Breast epithelium (tissue), 4 donors: ENCODE data around the gene PISD. TPM values are rescaled to one million over a fixed set of nuclear protein-coding genes. Genes with fewer than 3 reads are reported as not detected.
A peak's percentile ranks its signal among the peaks of the same experiment; 100 is the strongest.
"Not testable (repeated sequence)": the region's sequence is repeated elsewhere in the genome, so short reads cannot be mapped to it uniquely, and the experiment has no call there.

Experiments
- DNase-seq, 2 donors: peaks; one replicate each; pipeline ENCODE4 v3.0.0-alpha.2; 2019; ENCODE audit warnings: low spot score in 2 of 2
- H3K27ac ChIP-seq, 2 donors: fragments of 200-600 bp; sonication (generic) in 1 of 2; one replicate each; pipeline ENCODE4 v1.5.1; 2016 to 2019; ENCODE audit warnings: mild to moderate bottlenecking in 1 of 2
- H3K27me3 ChIP-seq, 2 donors: fragments of 200-600 bp; sonication (generic) in 1 of 2; one replicate each; pipeline versions ENCODE4 v1.5.1 to v1.6.0; 2017 to 2019; ENCODE audit warnings: control low read depth in 1 of 2, mild to moderate bottlenecking in 1 of 2
- H3K36me3 ChIP-seq: fragments of 200-600 bp; one replicate; pipeline ENCODE4 v1.5.1; 2019
- H3K4me1 ChIP-seq, 2 donors: fragments of 200-600 bp; sonication (generic); one replicate each; pipeline ENCODE4 v1.5.1; 2016 to 2019; ENCODE audit warnings: control low read depth in 1 of 2
- H3K4me3 ChIP-seq, 3 donors: fragments of 200-600 bp; sonication (generic); 1 replicate in 2 of 3; 2 replicates in 1 of 3; pipeline ENCODE4 v1.5.1; 2016 to 2019; ENCODE audit warnings: mild to moderate bottlenecking in 3 of 3, moderate library complexity in 2 of 3
- H3K9me3 ChIP-seq, 2 donors: fragments of 200-600 bp; sonication (generic) in 1 of 2; one replicate each; pipeline ENCODE4 v1.5.1; 2016 to 2019; ENCODE audit warnings: control low read depth in 1 of 2
- POLR2A ChIP-seq: fragments of 450-650 bp; IDR thresholded peaks from one replicate; pipeline ENCODE4 v1.6.1; 2016; ENCODE audit warnings: antibody characterized with exemption, mild to moderate bottlenecking, moderate library complexity
- POLR2AphosphoS5 ChIP-seq, 3 donors: sonication (generic); formaldehyde crosslinking; IDR thresholded peaks; one replicate each; pipeline ENCODE4 v1.6.1; 2017; ENCODE audit warnings: antibody characterized with exemption in 3 of 3
- intact Hi-C: fragments of 100-400 bp; cut with DNase I; formaldehyde crosslinking; loops from one replicate; pipeline ENCODE4 v1.15.1; 2023; ENCODE audit warnings: low total_unique reads
- total RNA-seq, 3 donors: library from RNA; depleted of rRNA; stranded (reverse); fragments of >200 nt; gene quantifications; one replicate each; pipeline ENCODE4 v1.1.0, GENCODE V29; 2016
- TF ChIP-seq, protein P1 (sequence below), 3 donors: fragments of 450-650 bp; IDR thresholded peaks; one replicate each; pipeline ENCODE4 v1.5.1; 2016 to 2017; ENCODE audit warnings: antibody characterized with exemption in 3 of 3, mild to moderate bottlenecking in 3 of 3, moderate library complexity in 3 of 3

Gene PISD
- total RNA-seq, 3 donors from 2014 or later = 49.6 to 58.7 (median 57.0) TPM

DNA sequence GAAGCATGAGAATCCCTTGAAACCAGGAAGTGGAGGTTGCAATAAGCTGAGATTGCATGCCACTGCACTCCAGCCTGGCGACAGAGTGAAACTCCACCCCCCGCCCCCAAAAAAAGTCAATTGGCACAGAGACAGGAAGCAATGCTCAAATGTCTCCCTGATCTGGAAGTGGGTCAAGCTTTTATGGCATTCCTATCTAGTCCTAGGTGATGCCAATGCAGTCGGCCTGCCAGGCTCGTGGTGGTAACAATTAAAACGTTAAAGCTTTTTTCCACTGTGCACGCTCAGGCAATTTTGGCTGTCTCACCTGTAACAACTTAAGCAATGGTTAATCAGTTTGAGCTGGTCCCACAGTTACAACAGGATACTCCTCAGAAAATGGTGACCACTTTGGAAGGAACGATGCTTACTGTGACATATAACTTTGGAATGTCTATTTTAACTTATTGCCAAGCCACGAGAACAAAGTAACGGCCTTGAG is 18.9 kb upstream of the PISD start:
- no peaks in the 10 kb centered on the region for H3K4me1 ChIP-seq
- no peaks in the 10 kb centered on the region for H3K27me3 ChIP-seq
- intact Hi-C loops = no loop called here
- peak overlapping the region; percentile 11 to 60 for H3K27ac ChIP-seq
- TF ChIP-seq POLR2A (no peak), POLR2AphosphoS5 (IDR thresholded peaks at IDR 0.05) (no peak)
- TF ChIP-seq, protein P1, sequence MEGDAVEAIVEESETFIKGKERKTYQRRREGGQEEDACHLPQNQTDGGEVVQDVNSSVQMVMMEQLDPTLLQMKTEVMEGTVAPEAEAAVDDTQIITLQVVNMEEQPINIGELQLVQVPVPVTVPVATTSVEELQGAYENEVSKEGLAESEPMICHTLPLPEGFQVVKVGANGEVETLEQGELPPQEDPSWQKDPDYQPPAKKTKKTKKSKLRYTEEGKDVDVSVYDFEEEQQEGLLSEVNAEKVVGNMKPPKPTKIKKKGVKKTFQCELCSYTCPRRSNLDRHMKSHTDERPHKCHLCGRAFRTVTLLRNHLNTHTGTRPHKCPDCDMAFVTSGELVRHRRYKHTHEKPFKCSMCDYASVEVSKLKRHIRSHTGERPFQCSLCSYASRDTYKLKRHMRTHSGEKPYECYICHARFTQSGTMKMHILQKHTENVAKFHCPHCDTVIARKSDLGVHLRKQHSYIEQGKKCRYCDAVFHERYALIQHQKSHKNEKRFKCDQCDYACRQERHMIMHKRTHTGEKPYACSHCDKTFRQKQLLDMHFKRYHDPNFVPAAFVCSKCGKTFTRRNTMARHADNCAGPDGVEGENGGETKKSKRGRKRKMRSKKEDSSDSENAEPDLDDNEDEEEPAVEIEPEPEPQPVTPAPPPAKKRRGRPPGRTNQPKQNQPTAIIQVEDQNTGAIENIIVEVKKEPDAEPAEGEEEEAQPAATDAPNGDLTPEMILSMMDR (IDR thresholded peaks at IDR 0.05) = no peak
- no peak overlapping the region for H3K4me3 ChIP-seq
- H3K9me3 ChIP-seq = no peaks in the 10 kb centered on the region
- DNase-seq = no peak
- H3K36me3 ChIP-seq = no peaks in the 10 kb centered on the region

DNA sequence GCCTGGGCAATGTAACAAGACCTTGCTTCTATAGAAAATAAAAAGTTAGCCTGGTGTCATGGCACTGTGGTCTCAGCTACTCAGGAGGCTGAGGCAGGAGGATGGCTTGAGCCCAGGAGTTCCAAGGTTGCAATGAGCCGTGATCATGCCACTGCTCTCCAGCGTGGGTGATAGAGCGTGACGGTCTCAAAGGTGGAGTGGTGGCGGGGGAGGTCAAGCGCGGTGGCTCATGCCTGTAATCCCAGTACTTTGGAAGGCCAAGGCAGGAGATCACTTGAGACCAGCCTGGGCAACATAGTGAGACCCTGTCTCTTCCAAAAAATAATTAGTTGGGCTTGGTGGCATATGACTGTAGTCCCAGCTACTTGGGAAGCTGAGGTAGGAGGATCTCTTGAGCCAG is 16.7 kb upstream of the PISD start:
- no peaks in the 10 kb centered on the region for H3K27me3 ChIP-seq
- intact Hi-C loops = no loop called here
- no peak for DNase-seq
- no peak overlapping the region for H3K4me3 ChIP-seq
- no peaks in the 10 kb centered on the region for H3K36me3 ChIP-seq
- no peaks in the 10 kb centered on the region for H3K4me1 ChIP-seq
- H3K9me3 ChIP-seq = no peaks in the 10 kb centered on the region
- TF ChIP-seq POLR2AphosphoS5 (IDR thresholded peaks at IDR 0.05) (no peak), POLR2A (no peak)
- TF ChIP-seq, protein P1 (IDR thresholded peaks at IDR 0.05) = no peak
- H3K27ac ChIP-seq = no peak overlapping the region

DNA sequence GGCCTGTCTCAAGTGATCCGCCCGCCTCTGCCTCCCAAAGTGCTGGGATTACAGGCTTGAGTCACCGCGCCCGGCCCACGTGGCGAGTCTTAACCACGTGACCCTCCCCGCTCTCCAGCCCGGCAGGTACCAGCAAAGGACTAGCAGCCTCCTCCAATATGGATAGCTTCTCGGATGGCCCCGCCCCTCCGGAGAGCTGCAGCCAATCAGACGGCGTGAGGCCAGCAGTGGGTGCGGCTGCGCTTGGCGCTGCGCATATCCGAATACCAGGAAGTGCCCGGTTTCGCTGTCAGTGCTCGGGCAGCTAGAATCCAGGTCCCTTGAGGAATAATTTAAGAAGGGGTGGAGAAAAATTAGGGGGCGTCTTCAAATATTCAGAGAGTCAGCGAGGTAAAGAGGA is 14.7 kb upstream of the PISD start:
- intact Hi-C loops = no loop called here
- Histone ChIP-seq H3K9me3 (no peaks in the 10 kb centered on the region), H3K27me3 (no peaks in the 10 kb centered on the region), H3K4me1 (no peaks in the 10 kb centered on the region), H3K36me3 (no peaks in the 10 kb centered on the region), H3K4me3 (peak overlapping the region; percentile 45 to 64 (median 53)), H3K27ac (peak overlapping the region; percentile 53 to 74)
- peak; percentile 97 to 98 for DNase-seq
- TF ChIP-seq POLR2AphosphoS5 (IDR thresholded peaks at IDR 0.05) = peak in 2 of 3 donors; percentile 43 to 48
- TF ChIP-seq, protein P1 (IDR thresholded peaks at IDR 0.05) = no peak

DNA sequence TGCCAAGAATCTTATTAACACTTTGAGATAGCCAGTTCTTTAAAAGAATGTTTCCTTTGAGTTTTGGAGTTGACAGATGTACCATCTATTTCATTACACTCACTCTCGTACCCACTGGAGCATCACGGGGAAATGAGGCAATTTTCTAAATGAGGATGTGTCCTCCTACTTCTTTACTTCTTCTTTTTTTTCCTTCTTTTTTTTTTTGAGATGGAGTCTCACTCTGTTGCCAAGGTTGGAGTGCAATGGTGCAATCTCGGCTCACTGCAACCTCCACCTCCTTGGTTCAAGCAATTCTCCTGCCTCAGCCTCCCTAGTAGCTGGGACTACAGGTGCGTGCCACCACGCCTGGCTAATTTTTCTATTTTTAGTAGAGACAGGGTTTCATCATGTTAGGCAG is 12.2 kb upstream of the PISD start:
- H3K27me3 ChIP-seq, H3K4me1 ChIP-seq, intact Hi-C loops, H3K27ac ChIP-seq, H3K4me3 ChIP-seq, H3K36me3 ChIP-seq, DNase-seq, H3K9me3 ChIP-seq: not testable (repeated sequence)

DNA sequence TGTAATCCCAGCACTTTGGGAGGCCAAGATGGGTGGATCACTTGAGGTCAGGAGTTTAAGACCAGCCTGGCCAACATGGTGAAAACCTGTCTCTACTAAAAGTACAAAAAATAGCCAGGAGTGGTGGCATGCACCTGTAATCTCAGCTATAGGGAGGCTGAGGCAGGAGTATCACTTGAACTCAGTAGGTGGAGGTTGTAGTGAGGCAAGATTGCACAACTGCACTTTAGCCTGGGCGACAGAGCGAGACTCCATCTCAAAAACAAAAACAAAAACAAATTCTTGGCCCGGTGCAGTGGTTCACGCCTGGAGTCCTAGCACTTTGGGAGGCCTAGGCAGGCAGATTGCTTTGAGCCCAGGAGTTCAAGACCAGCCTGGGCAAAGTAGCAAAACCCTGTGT is 6.8 kb upstream of the PISD start:
- H3K4me1 ChIP-seq, H3K4me3 ChIP-seq, DNase-seq, H3K27ac ChIP-seq, H3K9me3 ChIP-seq, H3K36me3 ChIP-seq, H3K27me3 ChIP-seq, intact Hi-C loops: not testable (repeated sequence)

DNA sequence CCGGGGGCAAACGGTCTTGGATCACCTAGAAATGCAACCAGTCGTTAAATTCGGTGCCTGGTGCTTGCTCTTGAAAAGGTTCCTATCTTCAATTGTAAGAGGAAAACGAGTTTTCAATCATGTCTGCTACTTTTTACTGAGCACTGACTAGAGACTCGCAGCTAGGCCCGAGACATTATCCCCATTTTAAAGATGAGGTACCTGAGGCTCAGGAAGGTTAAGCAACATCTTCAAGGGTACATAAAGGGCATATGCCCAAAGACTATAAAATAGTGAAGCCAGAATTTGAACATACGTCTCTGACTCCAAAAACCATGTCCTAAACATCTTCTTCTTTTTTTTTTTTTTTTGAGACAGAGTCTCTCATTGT is 638 bp upstream of the PISD start:
- H3K36me3 ChIP-seq = no peaks in the 10 kb centered on the region
- TF ChIP-seq POLR2A (no peak), POLR2AphosphoS5 (IDR thresholded peaks at IDR 0.05) (no peak)
- TF ChIP-seq, protein P1 (IDR thresholded peaks at IDR 0.05) = no peak
- H3K27ac ChIP-seq = peak overlapping the region; percentile 83 to 88
- no peaks in the 10 kb centered on the region for H3K27me3 ChIP-seq
- intact Hi-C loops = no loop called here
- H3K9me3 ChIP-seq = no peaks in the 10 kb centered on the region
- peaks cover 4 to 10% of the 10 kb centered on the region in 2 donors for H3K4me1 ChIP-seq
- H3K4me3 ChIP-seq = peak overlapping the region; percentile 88 to 99 (median 94)
- DNase-seq = no peak

DNA sequence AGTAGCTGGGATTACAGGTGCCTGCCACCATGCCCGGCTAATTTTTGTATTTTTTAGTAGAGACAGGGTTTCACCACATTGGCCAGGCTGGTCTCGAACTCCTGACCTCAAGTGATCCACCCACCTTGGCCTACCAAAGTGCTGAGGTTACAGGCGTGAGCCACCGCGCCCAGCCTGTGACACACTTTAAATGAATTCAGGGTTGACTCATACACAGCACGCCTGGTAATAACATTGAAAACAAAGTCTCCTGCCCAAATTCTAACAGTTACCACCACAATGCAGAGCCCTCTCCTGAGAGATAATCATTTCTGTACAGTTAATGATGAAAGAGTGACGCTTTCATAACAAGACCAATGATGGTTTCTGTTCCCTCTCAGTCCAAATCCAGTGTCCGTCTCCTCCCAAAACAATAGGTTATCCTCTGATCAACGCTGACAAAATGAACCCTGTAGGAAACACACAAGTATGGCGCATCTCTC is 1.1 kb downstream of the PISD start:
- H3K27me3 ChIP-seq, H3K36me3 ChIP-seq, intact Hi-C loops, DNase-seq, H3K9me3 ChIP-seq: not testable (repeated sequence)
- H3K27ac ChIP-seq = peak overlapping the region in 1 of 2 donors; percentile 88
- peak overlapping the region; percentile 88 to 99 (median 94) for H3K4me3 ChIP-seq
- H3K4me1 ChIP-seq = peaks cover 4 to 10% of the 10 kb centered on the region in 2 donors
